Measurements from ENCODE around the gene MEGF8. TPM values are rescaled to one million over a fixed set of nuclear protein-coding genes. Genes with fewer than 3 reads are reported as not detected.
A peak's percentile ranks its signal among the peaks of the same experiment; 100 is the strongest.

Gene MEGF8
- total RNA-seq, 1 experiment from 2014 or later = 75.6 TPM

GRCh38 chr19:42362891-42363440, 37.5 kb downstream of the MEGF8 start:
- in situ Hi-C loops (cut with HindIII; ENCODE audit: low pct_unique_long_range_greater_than_20kb, low sequenced_read_pairs) = no loop called here
- DNase-seq (ENCODE audit: low read depth) = no peak

- DNase-seq (ENCODE audit: low read depth) = no peak
Observed at GRCh38 chr19:42363614-42364346, 38.3 kb downstream of the MEGF8 start.

GRCh38 chr19:42366673-42367072, 41.2 kb downstream of the MEGF8 start:
- in situ Hi-C loops (cut with HindIII; ENCODE audit: low pct_unique_long_range_greater_than_20kb, low sequenced_read_pairs) = no loop called here
- DNase-seq (ENCODE audit: low read depth) = no peak

More at GRCh38 chr19:42363614-42364346, 38.3 kb downstream of the MEGF8 start:
- in situ Hi-C loops (cut with HindIII; ENCODE audit: low pct_unique_long_range_greater_than_20kb, low sequenced_read_pairs) = no loop called here

GRCh38 chr19:42367929-42368328, 42.5 kb downstream of the MEGF8 start:
- no peak for DNase-seq (ENCODE audit: low read depth)

DNA sequence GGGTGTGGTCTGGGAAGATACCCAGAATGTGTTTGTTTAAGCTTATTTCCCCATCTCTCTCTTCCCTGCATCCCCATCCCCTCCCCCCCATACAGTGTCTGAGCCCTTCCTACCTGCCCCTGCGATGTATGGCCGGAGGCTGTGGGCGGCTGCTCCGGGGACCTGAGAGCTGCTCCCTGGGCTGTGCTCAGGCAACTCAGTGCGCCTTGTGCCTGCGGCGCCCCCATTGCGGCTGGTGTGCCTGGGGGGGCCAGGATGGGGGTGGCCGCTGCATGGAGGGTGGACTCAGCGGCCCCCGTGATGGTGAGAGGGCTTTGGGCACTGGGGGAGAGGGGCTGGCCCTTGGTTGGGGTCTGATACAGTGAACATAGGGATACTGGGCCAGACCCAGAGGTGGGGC, 42.9 kb downstream of the MEGF8 start:
- in situ Hi-C loops (cut with HindIII; ENCODE audit: low pct_unique_long_range_greater_than_20kb, low sequenced_read_pairs) = no loop called here

More at GRCh38 chr19:42367929-42368328, 42.5 kb downstream of the MEGF8 start:
- in situ Hi-C loops (cut with HindIII; ENCODE audit: low pct_unique_long_range_greater_than_20kb, low sequenced_read_pairs) = no loop called here

DNA sequence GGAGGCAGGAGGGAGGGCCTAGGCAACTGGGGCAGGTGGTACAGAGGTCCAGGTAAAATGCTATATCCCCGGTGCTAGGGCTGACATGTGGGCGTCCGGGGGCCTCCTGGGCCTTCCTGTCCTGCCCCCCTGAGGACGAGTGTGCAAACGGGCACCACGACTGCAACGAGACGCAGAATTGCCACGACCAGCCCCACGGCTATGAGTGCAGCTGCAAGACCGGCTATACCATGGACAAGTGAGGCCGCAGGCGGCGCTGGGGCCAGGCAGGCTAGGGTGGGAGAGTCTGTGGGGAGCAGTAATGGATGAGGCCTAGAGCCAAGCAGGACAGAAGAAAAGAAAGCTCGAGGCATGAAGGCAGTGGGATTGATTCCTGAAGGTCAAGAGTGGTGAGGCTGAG, 43.3 kb downstream of the MEGF8 start:
- in situ Hi-C loops (cut with HindIII; ENCODE audit: low pct_unique_long_range_greater_than_20kb, low sequenced_read_pairs) = no loop called here
- DNase-seq (ENCODE audit: low read depth) = no peak

More for the DNA sequence above, 42.9 kb downstream of the MEGF8 start:
- DNase-seq (ENCODE audit: low read depth) = no peak

- no peak for DNase-seq (ENCODE audit: low read depth)
- in situ Hi-C loops (cut with HindIII; ENCODE audit: low pct_unique_long_range_greater_than_20kb, low sequenced_read_pairs) = no loop called here
Observed at GRCh38 chr19:42369433-42370067, 44.1 kb downstream of the MEGF8 start.

GRCh38 chr19:42370068-42370520, 44.7 kb downstream of the MEGF8 start:
- no peak for DNase-seq (ENCODE audit: low read depth)
- in situ Hi-C loops (cut with HindIII; ENCODE audit: low pct_unique_long_range_greater_than_20kb, low sequenced_read_pairs) = no loop called here

DNA sequence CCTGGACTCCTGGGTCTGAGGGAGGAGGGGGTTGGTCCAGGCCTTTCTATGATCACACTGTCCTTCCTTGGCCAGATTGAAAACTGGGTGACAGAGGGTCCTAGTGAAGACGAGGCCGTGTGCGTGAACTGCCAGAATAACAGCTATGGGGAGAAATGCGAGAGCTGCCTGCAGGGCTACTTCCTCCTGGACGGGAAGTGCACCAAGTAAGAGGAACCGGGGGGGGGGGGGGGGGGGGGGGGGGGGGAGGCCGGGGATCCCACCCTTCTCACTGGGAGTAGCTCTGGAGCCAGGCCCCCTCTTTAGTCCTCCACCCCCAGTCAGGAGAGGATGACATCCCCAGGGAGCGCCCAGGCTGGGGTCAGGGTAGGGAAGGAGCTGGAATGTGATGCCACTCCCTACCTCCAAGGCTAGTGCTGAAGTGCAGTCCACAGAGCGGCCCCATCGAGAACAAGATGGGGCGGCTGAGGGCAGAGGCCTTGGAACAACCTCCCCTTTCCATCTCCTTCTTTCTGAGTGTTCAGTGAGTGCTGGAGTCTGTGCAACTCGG, 45.3 kb downstream of the MEGF8 start:
- in situ Hi-C loops (cut with HindIII; ENCODE audit: low pct_unique_long_range_greater_than_20kb, low sequenced_read_pairs) = no loop called here
- DNase-seq (ENCODE audit: low read depth) = no peak

DNA sequence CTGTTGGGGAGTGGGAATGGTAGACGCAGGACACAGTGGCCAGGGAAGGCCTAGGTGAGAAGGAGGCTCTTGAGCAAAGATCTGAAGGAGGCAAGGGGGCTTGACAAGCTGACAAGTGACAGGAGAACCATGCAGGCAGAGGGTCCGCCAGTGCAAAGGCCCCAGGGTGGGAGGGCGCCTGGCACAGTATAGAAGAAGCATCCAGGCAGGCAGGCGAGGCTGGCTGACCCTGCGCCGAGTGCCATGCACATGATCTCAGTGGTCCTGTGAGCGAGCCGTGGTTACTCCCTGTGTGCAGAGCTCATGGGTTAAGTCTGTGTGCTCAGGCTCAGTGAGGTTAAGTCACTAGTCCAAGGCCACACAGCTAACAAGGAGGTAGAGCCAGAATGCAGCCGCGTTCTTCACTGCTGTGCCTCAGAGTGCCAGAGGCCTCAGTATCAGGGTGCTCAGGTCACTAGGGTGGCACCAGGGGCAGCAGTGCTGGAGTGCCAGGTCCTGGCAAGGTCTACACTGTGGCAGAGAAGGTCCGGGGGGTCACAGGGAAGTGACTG, 49.5 kb downstream of the MEGF8 start:
- DNase-seq (ENCODE audit: low read depth) = no peak
- in situ Hi-C loops (cut with HindIII; ENCODE audit: low pct_unique_long_range_greater_than_20kb, low sequenced_read_pairs) = no loop called here

GRCh38 chr19:42375415-42376176, 50.2 kb downstream of the MEGF8 start:
- DNase-seq (ENCODE audit: low read depth) = no peak
- in situ Hi-C loops (cut with HindIII; ENCODE audit: low pct_unique_long_range_greater_than_20kb, low sequenced_read_pairs) = no loop called here

GRCh38 chr19:42376177-42376555, 50.7 kb downstream of the MEGF8 start:
- no peak for DNase-seq (ENCODE audit: low read depth)
- in situ Hi-C loops (cut with HindIII; ENCODE audit: low pct_unique_long_range_greater_than_20kb, low sequenced_read_pairs) = no loop called here

- no peak for DNase-seq (ENCODE audit: low read depth)
- in situ Hi-C loops (cut with HindIII; ENCODE audit: low pct_unique_long_range_greater_than_20kb, low sequenced_read_pairs) = no loop called here
Observed at GRCh38 chr19:42378225-42379215, 53.1 kb downstream of the MEGF8 start.

GRCh38 chr19:42380155-42380554, 54.7 kb downstream of the MEGF8 start:
- in situ Hi-C loops (cut with HindIII; ENCODE audit: low pct_unique_long_range_greater_than_20kb, low sequenced_read_pairs) = no loop called here
- no peak for DNase-seq (ENCODE audit: low read depth)

DNA sequence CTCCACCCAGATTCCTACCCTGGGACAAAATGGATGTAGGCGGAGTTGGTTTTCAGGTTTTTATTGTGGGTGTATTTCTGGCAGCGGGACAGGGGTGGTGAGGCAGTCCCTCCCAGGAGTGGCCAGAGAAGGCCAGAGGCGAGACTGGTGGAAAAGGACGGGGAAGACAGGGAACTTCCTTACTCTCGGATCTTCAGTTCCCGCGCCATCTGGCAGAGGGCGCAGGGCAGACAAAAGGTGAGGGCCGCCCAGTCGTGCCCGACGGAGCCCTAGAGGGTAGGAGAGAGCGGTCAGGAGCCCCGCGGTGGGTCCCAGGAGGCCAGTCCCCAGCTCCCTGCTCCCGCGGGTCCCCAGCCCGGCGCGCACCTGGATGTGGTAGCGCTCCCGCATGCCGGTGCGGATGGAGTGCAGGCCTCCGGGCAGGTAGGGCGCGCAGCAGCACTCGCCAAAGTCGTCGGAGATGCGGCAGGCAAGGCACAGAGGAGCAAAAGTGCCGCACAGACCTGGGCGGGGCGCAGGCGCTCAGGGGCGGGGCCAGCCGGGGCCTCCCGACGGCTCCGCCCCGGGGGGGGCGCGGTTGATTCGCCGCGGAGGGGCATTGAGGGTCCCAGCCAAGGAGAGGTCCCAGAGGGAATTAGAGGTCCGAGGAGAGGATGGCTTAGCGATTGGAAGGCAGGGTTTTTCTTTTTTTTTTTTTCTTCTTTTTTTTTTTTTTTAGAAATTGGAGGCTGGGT, 61.7 kb downstream of the MEGF8 start:
- in situ Hi-C loops (cut with HindIII; ENCODE audit: low pct_unique_long_range_greater_than_20kb, low sequenced_read_pairs) = no loop called here
- DNase-seq (ENCODE audit: low read depth) = peak; percentile 91

DNA sequence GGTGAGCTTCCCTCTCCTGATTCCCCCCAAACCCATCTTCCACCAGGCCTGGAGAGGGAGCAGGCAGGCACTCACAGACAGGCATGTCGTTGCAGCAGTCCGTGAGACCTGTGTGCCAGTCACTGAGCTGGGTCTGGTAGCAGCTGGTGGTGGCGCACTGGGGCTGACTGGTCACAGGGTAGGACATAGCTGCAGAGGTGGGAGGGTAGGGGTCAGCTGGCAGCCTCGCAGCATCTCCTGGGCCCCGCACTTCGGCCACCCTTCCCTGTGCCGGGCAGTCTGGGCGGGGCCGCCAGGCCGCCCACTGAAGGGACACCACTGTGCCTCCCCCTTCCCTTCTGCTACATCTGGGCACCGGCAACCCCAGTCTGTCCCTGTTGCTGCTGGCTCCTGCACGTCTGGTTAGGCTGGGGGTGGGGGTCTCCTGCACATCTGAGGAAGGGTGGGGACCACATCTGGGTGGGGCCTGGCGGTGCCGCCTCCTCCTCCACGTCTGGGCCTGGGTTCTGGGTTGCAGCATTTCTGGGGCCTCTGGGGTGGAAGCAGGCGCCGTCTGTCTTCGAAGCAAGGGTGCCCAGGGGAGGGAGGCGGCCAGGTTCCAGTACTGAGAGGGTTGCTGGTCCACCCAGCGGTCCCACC, 63.5 kb downstream of the MEGF8 start:
- in situ Hi-C loops (cut with HindIII; ENCODE audit: low pct_unique_long_range_greater_than_20kb, low sequenced_read_pairs) = no loop called here
- DNase-seq (ENCODE audit: low read depth) = no peak

Measured in Caki2 (cell line).